Right lobe of liver (tissue), 6 donors: ENCODE data around the gene ADAP2. TPM values are rescaled to one million over a fixed set of nuclear protein-coding genes. Genes with fewer than 3 reads are reported as not detected.

Experiments used
- ATAC-seq, 4 donors: fragments of 200-7000 bp; cut with Tn5 transposase; one replicate each; pipeline ENCODE4 v1.9.1; 2020; ENCODE audit warnings: mild to moderate bottlenecking in 4 of 4, moderate library complexity in 4 of 4
- DNase-seq, 3 donors: peaks; one replicate each; pipeline ENCODE4 v3.0.0-alpha.2; 2020
- H3K27ac ChIP-seq, 3 donors: fragments of 200-600 bp; one replicate each; pipeline ENCODE4 v1.8.0; 2022
- H3K27me3 ChIP-seq, 2 donors: fragments of 200-600 bp; one replicate each; pipeline ENCODE4 v1.8.0; 2022
- H3K36me3 ChIP-seq, 4 donors: fragments of 200-600 bp; sonication (generic) in 1 of 4; one replicate each; pipeline versions ENCODE4 v1.5.1 to v1.8.0; 2017 to 2022; ENCODE audit warnings: control low read depth in 1 of 4
- H3K4me1 ChIP-seq, 4 donors: fragments of 200-600 bp; sonication (generic) in 1 of 4; one replicate each; pipeline versions ENCODE4 v1.5.1 to v1.8.0; 2017 to 2022; ENCODE audit warnings: control low read depth in 1 of 4
- H3K4me3 ChIP-seq, 3 donors: fragments of 200-600 bp; one replicate each; pipeline ENCODE4 v1.8.0; 2022
- H3K9me3 ChIP-seq, 4 donors: fragments of 200-600 bp; sonication (generic) in 1 of 4; one replicate each; pipeline versions ENCODE4 v1.5.1 to v1.8.0; 2017 to 2022; ENCODE audit warnings: control low read depth in 1 of 4
- CTCF ChIP-seq, 4 donors: fragments of 200-600 bp in 3 of 4; fragments of 450-650 bp in 1 of 4; IDR thresholded peaks; one replicate each; pipeline versions ENCODE4 v1.5.1 to v1.8.0; 2016 to 2022; ENCODE audit warnings: antibody characterized with exemption in 4 of 4, mild to moderate bottlenecking in 2 of 4
- POLR2A ChIP-seq: fragments of 450-650 bp; IDR thresholded peaks from one replicate; pipeline ENCODE4 v1.6.1; 2017; ENCODE audit warnings: antibody characterized with exemption, mild to moderate bottlenecking
- WGBS: methylation state at CpG from one replicate; pipeline ENCODE4 v1.1.6; 2018; ENCODE audit warnings: low coverage, low lambda C conversion rate; ENCODE audit not compliant: insufficient coverage; ENCODE audit errors: missing lambda C conversion rate; 5-methylcytosine and 5-hydroxymethylcytosine counted together
- intact Hi-C, 2 donors: fragments of 100-400 bp; cut with DNase I; formaldehyde crosslinking; loops; one replicate each; pipeline versions ENCODE4 v1.11.2 to v1.14.1; 2022
- long read RNA-seq: library from polyadenylated mRNA; unstranded; transcript quantifications from one replicate; pipeline ENCODE4 v2.0.0, GENCODE V29; 2019
- total RNA-seq, 6 experiments: library from RNA; depleted of rRNA in 2 of 6; stranded (reverse); fragments of >200 nt in 2 of 6; fragmentation: NEBNext Ultra II Directional in 3 of 6; extraction: Animal tissue kit (Norgen Biotek cat#: 25700) in 3 of 6; gene quantifications; one replicate each; pipeline versions ENCODE4 v1.1.0 to v1.2.4, GENCODE V29; 2016 to 2023
- donor health status: DM: no; HTN: yes; CAD: no.
- donor health status: DM: no; HTN: no; CAD: no.
- donor health status: DM: no; HTN: no; CAD: no.
- donor health status: DM: no; HTN: yes; CAD: no.
- donor health status: DM: no; HTN: yes; CAD: no.

Gene ADAP2
- total RNA-seq = 10 to 100 TPM in 1 of 6 experiments, 1 to 10 TPM in 5; 5.4 to 13.2 (median 8.1) TPM
- long read RNA-seq, partial matches to known transcripts = 1 of 3 reads
- long read RNA-seq, other reads (novel, unspliced or antisense) = 1 of 3 reads

- Histone ChIP-seq H3K27ac (peak within 1 kb of the TSS in 2 of 3 donors; percentile 51), H3K36me3 (no peaks in the 10 kb centered on the region), H3K4me3 (peak within 1 kb of the TSS; percentile 48 to 58 (median 58)), H3K27me3 (no peaks in the 10 kb centered on the region), H3K4me1 (peaks cover 0 to 9% (median 0%) of the 10 kb centered on the region in 4 donors), H3K9me3 (no peaks in the 10 kb centered on the region)
- intact Hi-C loops = no loop called here
- TF ChIP-seq POLR2A = peak; percentile 43
- no peak for TF ChIP-seq CTCF (IDR thresholded peaks at IDR 0.05)
- WGBS = 16% methylated on average over 8 of the region's 60 CpGs
- DNase-seq (peak; percentile 81 to 85 (median 82)), ATAC-seq (peak; percentile 90 to 95 (median 93))
Observed at GRCh38 chr17:30921544-30922196, at the start of gene ADAP2. Gene ADAP2 (plus strand): TSS chr17:30921945. CDS start chr17:30922015, 70 bp downstream.

GRCh38 chr17:30886187-30886586, 35.6 kb upstream of the ADAP2 start:
- Histone ChIP-seq H3K27ac (no peak overlapping the region), H3K9me3 (no peaks in the 10 kb centered on the region), H3K4me3 (no peak overlapping the region), H3K36me3 (no peaks in the 10 kb centered on the region), H3K4me1 (no peaks in the 10 kb centered on the region), H3K27me3 (no peaks in the 10 kb centered on the region)
- ATAC-seq = no peak
- 91% methylated on average over 5 of the region's 5 CpGs for WGBS
- intact Hi-C loops = no loop called here
- no peak for DNase-seq
- no peak for TF ChIP-seq POLR2A

GRCh38 chr17:30894236-30894635, 27.5 kb upstream of the ADAP2 start:
- no peaks in the 10 kb centered on the region for H3K4me1 ChIP-seq
- no peaks in the 10 kb centered on the region for H3K9me3 ChIP-seq
- no peak overlapping the region for H3K27ac ChIP-seq
- peaks cover 0 to 3% (median 0%) of the 10 kb centered on the region in 4 donors for H3K36me3 ChIP-seq
- no peak overlapping the region for H3K4me3 ChIP-seq
- H3K27me3 ChIP-seq = no peaks in the 10 kb centered on the region
- no peak for TF ChIP-seq CTCF (IDR thresholded peaks at IDR 0.05)
- TF ChIP-seq POLR2A = no peak
- no peak for DNase-seq
- intact Hi-C loops = no loop called here
- ATAC-seq = no peak
- WGBS = 97% methylated on average over 3 of the region's 3 CpGs

GRCh38 chr17:30897311-30897710, 24.4 kb upstream of the ADAP2 start:
- intact Hi-C loops = no loop called here

More at GRCh38 chr17:30897311-30897710, 24.4 kb upstream of the ADAP2 start:
- Histone ChIP-seq H3K4me3 (no peak overlapping the region), H3K27me3 (no peaks in the 10 kb centered on the region), H3K27ac (no peak overlapping the region), H3K9me3 (no peaks in the 10 kb centered on the region), H3K36me3 (peaks cover 0 to 18% (median 0%) of the 10 kb centered on the region in 4 donors), H3K4me1 (no peaks in the 10 kb centered on the region)
- no peak for TF ChIP-seq CTCF (IDR thresholded peaks at IDR 0.05)
- TF ChIP-seq POLR2A = no peak
- WGBS = 97% methylated on average over 5 of the region's 5 CpGs
- no peak for ATAC-seq
- DNase-seq = no peak
